GM23338 (cell line): ENCODE results near the gene ARRB1. TPM values are rescaled to one million over a fixed set of nuclear protein-coding genes. Genes with fewer than 3 reads are reported as not detected.

Source experiments
- ATAC-seq: fragments of 200-7000 bp; cut with Tn5 transposase; 3 replicates; pipeline ENCODE4 v1.9.1; 2020
- DNase-seq: peaks from one replicate; pipeline ENCODE4 v3.0.0-alpha.2; 2015; ENCODE audit warnings: low spot score
- H2AFZ ChIP-seq: fragments of 200-600 bp; sonication (generic); 2 replicates; pipeline ENCODE4 v1.8.0; 2016; ENCODE audit warnings: antibody characterized with exemption, mild to moderate bottlenecking, moderate library complexity
- H3F3A ChIP-seq: fragments of 200-600 bp; sonication (generic); replicated peaks from 2 replicates; pipeline ENCODE4 v1.8.0; 2017; ENCODE audit warnings: antibody characterized with exemption, mixed run types, low read depth
- H3K27ac ChIP-seq: fragments of 200-600 bp; sonication (generic); 2 replicates; pipeline ENCODE4 v1.6.1; 2016; ENCODE audit warnings: low read depth
- H3K27me3 ChIP-seq: fragments of 200-600 bp; sonication (generic); 2 replicates; pipeline ENCODE4 v1.8.0; 2016; ENCODE audit warnings: mild to moderate bottlenecking, mixed run types, moderate library complexity; ENCODE audit not compliant: insufficient read depth
- H3K36me3 ChIP-seq: fragments of 200-600 bp; sonication (generic); 2 replicates; pipeline ENCODE4 v1.8.0; 2016; ENCODE audit warnings: mild to moderate bottlenecking; ENCODE audit not compliant: insufficient read depth
- H3K4me1 ChIP-seq: fragments of 200-600 bp; sonication (generic); 2 replicates; pipeline ENCODE4 v1.8.0; 2016; ENCODE audit warnings: mild to moderate bottlenecking, moderate library complexity; ENCODE audit not compliant: insufficient read depth
- H3K4me2 ChIP-seq: fragments of 200-600 bp; sonication (generic); 2 replicates; pipeline ENCODE4 v1.7.1; 2017; ENCODE audit warnings: mixed run types
- H3K4me3 ChIP-seq: fragments of 200-600 bp; sonication (generic); 2 replicates; pipeline ENCODE4 v1.6.1; 2016; ENCODE audit warnings: mixed run types
- H3K79me2 ChIP-seq: fragments of 200-600 bp; sonication (generic); replicated peaks from 2 replicates; pipeline ENCODE4 v1.8.0; 2017; ENCODE audit warnings: mild to moderate bottlenecking; ENCODE audit not compliant: insufficient read depth
- H3K9me2 ChIP-seq: fragments of 200-600 bp; sonication (generic); 2 replicates; pipeline ENCODE4 v1.8.0; 2017; ENCODE audit not compliant: insufficient read depth
- H4K20me1 ChIP-seq: fragments of 200-600 bp; sonication (generic); replicated peaks from 2 replicates; pipeline ENCODE4 v1.8.0; 2017; ENCODE audit warnings: mild to moderate bottlenecking; ENCODE audit not compliant: insufficient read depth
- H3K27ac Mint-ChIP-seq: 2 replicates; pipeline ENCODE4 v1.8.0; 2020; ENCODE audit warnings: inconsistent platforms, mild to moderate bottlenecking, moderate library complexity, mixed read lengths
- H3K27me3 Mint-ChIP-seq: 3 replicates; pipeline ENCODE4 v1.8.0; 2022; ENCODE audit warnings: low read depth, mild to moderate bottlenecking, moderate library complexity, mixed read lengths, inconsistent platforms; ENCODE audit not compliant: insufficient read depth, poor library complexity
- H3K36me3 Mint-ChIP-seq: 3 replicates; pipeline ENCODE4 v1.8.0; 2021; ENCODE audit warnings: low read depth, mild to moderate bottlenecking, inconsistent platforms, moderate library complexity, mixed read lengths
- H3K4me1 Mint-ChIP-seq: 3 replicates; pipeline ENCODE4 v1.8.0; 2020; ENCODE audit warnings: mild to moderate bottlenecking, inconsistent platforms, mixed read lengths
- H3K4me3 Mint-ChIP-seq: 3 replicates; pipeline ENCODE4 v1.8.0; 2021; ENCODE audit warnings: moderate library complexity, mild to moderate bottlenecking, inconsistent platforms, mixed read lengths
- H3K9me3 Mint-ChIP-seq: 3 replicates; pipeline ENCODE4 v1.8.0; 2020; ENCODE audit warnings: moderate library complexity, mild to moderate bottlenecking, inconsistent platforms, mixed read lengths
- CREB1 ChIP-seq: fragments of 250-450 bp; sonication (Bioruptor Pico); IDR thresholded peaks from 2 replicates; pipeline ENCODE4 v1.5.0; 2020; ENCODE audit warnings: low read depth, mild to moderate bottlenecking, moderate library complexity
- EZH2phosphoT487 ChIP-seq: fragments of 200-600 bp; sonication (generic); IDR thresholded peaks from one replicate; pipeline ENCODE4 v1.8.1; 2018; ENCODE audit warnings: antibody characterized with exemption; ENCODE audit not compliant: unreplicated experiment
- NANOG ChIP-seq: IDR thresholded peaks from 2 replicates; pipeline ENCODE4 v1.6.1; 2016; ENCODE audit warnings: antibody characterized with exemption, borderline replicate concordance
- POLR2AphosphoS5 ChIP-seq: IDR thresholded peaks from 2 replicates; pipeline ENCODE4 v1.6.1; 2016; ENCODE audit warnings: antibody characterized with exemption, low read depth
- STAT1 ChIP-seq: IDR thresholded peaks from one replicate; pipeline ENCODE4 v1.6.1; 2016; ENCODE audit warnings: antibody characterized with exemption; ENCODE audit not compliant: unreplicated experiment
- ZNF331 ChIP-seq: fragments of 250-450 bp; sonication (Bioruptor Pico); IDR thresholded peaks from 2 replicates; pipeline ENCODE4 v1.5.0; 2020; ENCODE audit warnings: low read depth, mild to moderate bottlenecking, moderate library complexity
- polyA plus RNA-seq: library from polyadenylated mRNA; unstranded; fragments of >200 nt; fragmentation: Nextera tagmentation; extraction: Ambion mirVana; gene quantifications from 2 replicates; pipeline ENCODE4 v1.2.1, GENCODE V29; 2016
- total RNA-seq: library from RNA; depleted of rRNA; stranded (reverse); fragments of >200 nt; shearing (Covaris generic); gene quantifications from 2 replicates; pipeline ENCODE4 v1.2.3, GENCODE V29; 2014
- TF ChIP-seq, protein P1 (sequence below): fragments of 250-450 bp; sonication (Bioruptor Pico); IDR thresholded peaks from 2 replicates; pipeline ENCODE4 v1.5.0; 2020; ENCODE audit warnings: mild to moderate bottlenecking, moderate library complexity
- TF ChIP-seq, protein P2 (sequence below), 2 experiments: fragments of 200-600 bp in 1 of 2; sonication (generic) in 1 of 2; conservative IDR thresholded peaks; 2 replicates each; pipeline versions ENCODE4 v1.5.1 to v1.6.1; 2016 to 2017; ENCODE audit warnings: antibody characterized with exemption in 2 of 2, low read depth in 2 of 2, mild to moderate bottlenecking in 2 of 2, moderate library complexity in 1 of 2

Gene ARRB1
- total and polyA plus RNA-seq, 2 experiments from 2014 or later = 6.3 to 11.1 TPM

DNA sequence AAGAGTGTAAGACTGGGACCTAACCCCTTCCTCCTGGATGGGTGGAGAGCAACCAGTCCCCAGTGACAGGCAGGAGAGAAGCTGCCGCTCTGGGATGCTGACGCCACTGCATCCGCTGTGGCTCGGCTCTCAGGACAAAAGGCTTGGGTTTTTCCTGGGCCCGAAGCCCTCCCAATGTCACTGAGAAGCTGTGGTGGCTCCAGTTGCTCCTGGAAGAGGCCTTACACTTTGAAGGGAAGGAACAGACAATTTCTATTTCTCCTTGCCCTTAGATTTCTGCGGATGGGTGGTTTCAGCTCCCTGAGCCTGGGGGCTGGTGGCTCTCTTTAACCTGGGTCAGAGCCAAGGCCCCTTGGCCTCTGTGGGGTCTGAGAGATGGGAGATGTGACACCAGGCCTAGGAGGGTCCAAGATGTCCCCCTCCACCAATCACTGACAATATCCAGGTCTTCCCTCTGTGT lies 89.5 kb downstream of the ARRB1 start (continued):
- TF ChIP-seq, protein P1, sequence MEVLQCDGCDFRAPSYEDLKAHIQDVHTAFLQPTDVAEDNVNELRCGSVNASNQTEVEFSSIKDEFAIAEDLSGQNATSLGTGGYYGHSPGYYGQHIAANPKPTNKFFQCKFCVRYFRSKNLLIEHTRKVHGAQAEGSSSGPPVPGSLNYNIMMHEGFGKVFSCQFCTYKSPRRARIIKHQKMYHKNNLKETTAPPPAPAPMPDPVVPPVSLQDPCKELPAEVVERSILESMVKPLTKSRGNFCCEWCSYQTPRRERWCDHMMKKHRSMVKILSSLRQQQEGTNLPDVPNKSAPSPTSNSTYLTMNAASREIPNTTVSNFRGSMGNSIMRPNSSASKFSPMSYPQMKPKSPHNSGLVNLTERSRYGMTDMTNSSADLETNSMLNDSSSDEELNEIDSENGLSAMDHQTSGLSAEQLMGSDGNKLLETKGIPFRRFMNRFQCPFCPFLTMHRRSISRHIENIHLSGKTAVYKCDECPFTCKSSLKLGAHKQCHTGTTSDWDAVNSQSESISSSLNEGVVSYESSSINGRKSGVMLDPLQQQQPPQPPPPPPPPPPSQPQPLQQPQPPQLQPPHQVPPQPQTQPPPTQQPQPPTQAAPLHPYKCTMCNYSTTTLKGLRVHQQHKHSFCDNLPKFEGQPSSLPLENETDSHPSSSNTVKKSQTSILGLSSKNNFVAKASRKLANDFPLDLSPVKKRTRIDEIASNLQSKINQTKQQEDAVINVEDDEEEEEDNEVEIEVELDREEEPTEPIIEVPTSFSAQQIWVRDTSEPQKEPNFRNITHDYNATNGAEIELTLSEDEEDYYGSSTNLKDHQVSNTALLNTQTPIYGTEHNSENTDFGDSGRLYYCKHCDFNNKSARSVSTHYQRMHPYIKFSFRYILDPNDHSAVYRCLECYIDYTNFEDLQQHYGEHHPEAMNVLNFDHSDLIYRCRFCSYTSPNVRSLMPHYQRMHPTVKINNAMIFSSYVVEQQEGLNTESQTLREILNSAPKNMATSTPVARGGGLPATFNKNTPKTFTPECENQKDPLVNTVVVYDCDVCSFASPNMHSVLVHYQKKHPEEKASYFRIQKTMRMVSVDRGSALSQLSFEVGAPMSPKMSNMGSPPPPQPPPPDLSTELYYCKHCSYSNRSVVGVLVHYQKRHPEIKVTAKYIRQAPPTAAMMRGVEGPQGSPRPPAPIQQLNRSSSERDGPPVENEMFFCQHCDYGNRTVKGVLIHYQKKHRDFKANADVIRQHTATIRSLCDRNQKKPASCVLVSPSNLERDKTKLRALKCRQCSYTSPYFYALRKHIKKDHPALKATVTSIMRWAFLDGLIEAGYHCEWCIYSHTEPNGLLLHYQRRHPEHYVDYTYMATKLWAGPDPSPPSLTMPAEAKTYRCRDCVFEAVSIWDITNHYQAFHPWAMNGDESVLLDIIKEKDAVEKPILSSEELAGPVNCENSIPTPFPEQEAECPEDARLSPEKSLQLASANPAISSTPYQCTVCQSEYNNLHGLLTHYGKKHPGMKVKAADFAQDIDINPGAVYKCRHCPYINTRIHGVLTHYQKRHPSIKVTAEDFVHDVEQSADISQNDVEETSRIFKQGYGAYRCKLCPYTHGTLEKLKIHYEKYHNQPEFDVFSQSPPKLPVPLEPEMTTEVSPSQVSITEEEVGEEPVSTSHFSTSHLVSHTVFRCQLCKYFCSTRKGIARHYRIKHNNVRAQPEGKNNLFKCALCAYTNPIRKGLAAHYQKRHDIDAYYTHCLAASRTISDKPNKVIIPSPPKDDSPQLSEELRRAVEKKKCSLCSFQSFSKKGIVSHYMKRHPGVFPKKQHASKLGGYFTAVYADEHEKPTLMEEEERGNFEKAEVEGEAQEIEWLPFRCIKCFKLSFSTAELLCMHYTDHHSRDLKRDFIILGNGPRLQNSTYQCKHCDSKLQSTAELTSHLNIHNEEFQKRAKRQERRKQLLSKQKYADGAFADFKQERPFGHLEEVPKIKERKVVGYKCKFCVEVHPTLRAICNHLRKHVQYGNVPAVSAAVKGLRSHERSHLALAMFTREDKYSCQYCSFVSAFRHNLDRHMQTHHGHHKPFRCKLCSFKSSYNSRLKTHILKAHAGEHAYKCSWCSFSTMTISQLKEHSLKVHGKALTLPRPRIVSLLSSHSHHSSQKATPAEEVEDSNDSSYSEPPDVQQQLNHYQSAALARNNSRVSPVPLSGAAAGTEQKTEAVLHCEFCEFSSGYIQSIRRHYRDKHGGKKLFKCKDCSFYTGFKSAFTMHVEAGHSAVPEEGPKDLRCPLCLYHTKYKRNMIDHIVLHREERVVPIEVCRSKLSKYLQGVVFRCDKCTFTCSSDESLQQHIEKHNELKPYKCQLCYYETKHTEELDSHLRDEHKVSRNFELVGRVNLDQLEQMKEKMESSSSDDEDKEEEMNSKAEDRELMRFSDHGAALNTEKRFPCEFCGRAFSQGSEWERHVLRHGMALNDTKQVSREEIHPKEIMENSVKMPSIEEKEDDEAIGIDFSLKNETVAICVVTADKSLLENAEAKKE (CRISPR knock-in tag) = no peak
- TF ChIP-seq ZNF331 (CRISPR knock-in tag) (no peak), CREB1 (CRISPR knock-in tag) (no peak), POLR2AphosphoS5 (no peak)

DNA sequence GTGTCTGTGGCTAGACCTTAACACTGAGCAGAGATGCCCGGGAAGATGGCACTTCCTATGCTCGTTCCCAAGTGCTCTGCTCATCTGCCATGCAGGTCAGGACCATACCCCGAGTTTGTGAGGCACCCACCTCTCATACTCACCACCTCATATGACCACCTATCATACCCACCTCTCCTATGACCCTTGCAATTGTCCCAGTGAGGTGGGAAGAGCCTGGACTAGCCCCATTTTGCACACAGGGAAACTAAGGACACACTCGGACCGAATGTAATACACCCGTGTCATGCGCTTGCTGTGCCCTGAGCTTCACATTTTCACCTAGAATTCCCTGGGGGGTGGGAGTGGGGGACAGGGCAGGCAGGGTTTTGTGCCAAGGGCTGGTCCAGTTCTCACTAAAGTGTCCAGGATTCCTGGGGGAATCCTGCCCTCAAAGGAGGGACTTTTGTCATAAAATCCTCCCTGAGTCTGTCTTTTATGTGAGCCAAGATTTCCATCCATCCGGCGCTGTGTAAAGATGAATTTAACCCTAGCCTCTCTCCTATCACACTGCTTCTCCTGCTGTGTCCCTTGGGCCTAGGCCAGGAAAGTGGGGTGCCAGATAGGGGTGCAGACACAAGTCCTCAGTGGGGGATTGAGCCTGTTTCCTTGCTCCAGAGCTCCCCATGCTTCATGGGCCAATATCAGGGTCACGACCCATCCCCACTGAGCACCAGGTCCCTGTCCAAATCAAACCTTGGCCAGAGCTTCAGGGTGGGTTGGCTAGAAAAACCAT lies 90.9 kb downstream of the ARRB1 start:
- no peak for ATAC-seq
- TF ChIP-seq, protein P2, sequence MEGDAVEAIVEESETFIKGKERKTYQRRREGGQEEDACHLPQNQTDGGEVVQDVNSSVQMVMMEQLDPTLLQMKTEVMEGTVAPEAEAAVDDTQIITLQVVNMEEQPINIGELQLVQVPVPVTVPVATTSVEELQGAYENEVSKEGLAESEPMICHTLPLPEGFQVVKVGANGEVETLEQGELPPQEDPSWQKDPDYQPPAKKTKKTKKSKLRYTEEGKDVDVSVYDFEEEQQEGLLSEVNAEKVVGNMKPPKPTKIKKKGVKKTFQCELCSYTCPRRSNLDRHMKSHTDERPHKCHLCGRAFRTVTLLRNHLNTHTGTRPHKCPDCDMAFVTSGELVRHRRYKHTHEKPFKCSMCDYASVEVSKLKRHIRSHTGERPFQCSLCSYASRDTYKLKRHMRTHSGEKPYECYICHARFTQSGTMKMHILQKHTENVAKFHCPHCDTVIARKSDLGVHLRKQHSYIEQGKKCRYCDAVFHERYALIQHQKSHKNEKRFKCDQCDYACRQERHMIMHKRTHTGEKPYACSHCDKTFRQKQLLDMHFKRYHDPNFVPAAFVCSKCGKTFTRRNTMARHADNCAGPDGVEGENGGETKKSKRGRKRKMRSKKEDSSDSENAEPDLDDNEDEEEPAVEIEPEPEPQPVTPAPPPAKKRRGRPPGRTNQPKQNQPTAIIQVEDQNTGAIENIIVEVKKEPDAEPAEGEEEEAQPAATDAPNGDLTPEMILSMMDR (conservative IDR thresholded peaks at IDR 0.05; ENCODE audit: low read depth in 2 of 2) = no peak
- no peak for TF ChIP-seq POLR2AphosphoS5
- TF ChIP-seq EZH2phosphoT487 = no peak
- TF ChIP-seq STAT1 = no peak
- no peak for TF ChIP-seq ZNF331 (CRISPR knock-in tag)
- no peak for TF ChIP-seq NANOG

More for the DNA sequence above, 90.9 kb downstream of the ARRB1 start:
- Histone ChIP-seq H2AFZ (no peak overlapping the region), H3F3A (no peaks in the 10 kb centered on the region), H3K27ac (no peak overlapping the region), H3K27me3 (no peaks in the 10 kb centered on the region), H3K36me3 (no peaks in the 10 kb centered on the region), H3K4me3 (no peak overlapping the region), H3K9me2 (no peaks in the 10 kb centered on the region), H3K4me2 (no peak overlapping the region), H3K4me1 (no peaks in the 10 kb centered on the region), H4K20me1 (no peaks in the 10 kb centered on the region; the same call in 1 of the 2 replicates), H3K79me2 (no peaks in the 10 kb centered on the region)
- peaks cover 3% of the 10 kb centered on the region; the same call in 2 of the 3 replicates for H3K36me3 Mint-ChIP-seq
- H3K4me3 Mint-ChIP-seq = no peak overlapping the region
- H3K9me3 Mint-ChIP-seq = no peaks in the 10 kb centered on the region
- H3K27me3 Mint-ChIP-seq = peaks cover 11% of the 10 kb centered on the region
- H3K4me1 Mint-ChIP-seq = peaks cover 14% of the 10 kb centered on the region
- DNase-seq = no peak
- no peak overlapping the region for H3K27ac Mint-ChIP-seq
